GM12873 (cell line): ENCODE results near the gene FRAS1.

Source experiments
- TF ChIP-seq, protein P1 (sequence below): IDR thresholded peaks from 2 replicates; pipeline ENCODE4 v1.5.1; 2012; ENCODE audit warnings: low read depth, mild to moderate bottlenecking, moderate library complexity, low read length, control low read depth; ENCODE audit not compliant: insufficient read depth; ENCODE audit errors: missing control alignments

Gene FRAS1

GRCh38 chr4:78414116-78414515, 357.0 kb downstream of the FRAS1 start:
- TF ChIP-seq, protein P1, sequence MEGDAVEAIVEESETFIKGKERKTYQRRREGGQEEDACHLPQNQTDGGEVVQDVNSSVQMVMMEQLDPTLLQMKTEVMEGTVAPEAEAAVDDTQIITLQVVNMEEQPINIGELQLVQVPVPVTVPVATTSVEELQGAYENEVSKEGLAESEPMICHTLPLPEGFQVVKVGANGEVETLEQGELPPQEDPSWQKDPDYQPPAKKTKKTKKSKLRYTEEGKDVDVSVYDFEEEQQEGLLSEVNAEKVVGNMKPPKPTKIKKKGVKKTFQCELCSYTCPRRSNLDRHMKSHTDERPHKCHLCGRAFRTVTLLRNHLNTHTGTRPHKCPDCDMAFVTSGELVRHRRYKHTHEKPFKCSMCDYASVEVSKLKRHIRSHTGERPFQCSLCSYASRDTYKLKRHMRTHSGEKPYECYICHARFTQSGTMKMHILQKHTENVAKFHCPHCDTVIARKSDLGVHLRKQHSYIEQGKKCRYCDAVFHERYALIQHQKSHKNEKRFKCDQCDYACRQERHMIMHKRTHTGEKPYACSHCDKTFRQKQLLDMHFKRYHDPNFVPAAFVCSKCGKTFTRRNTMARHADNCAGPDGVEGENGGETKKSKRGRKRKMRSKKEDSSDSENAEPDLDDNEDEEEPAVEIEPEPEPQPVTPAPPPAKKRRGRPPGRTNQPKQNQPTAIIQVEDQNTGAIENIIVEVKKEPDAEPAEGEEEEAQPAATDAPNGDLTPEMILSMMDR = no peak

GRCh38 chr4:78417603-78418002, 360.5 kb downstream of the FRAS1 start:
- TF ChIP-seq, protein P1 = no peak

DNA sequence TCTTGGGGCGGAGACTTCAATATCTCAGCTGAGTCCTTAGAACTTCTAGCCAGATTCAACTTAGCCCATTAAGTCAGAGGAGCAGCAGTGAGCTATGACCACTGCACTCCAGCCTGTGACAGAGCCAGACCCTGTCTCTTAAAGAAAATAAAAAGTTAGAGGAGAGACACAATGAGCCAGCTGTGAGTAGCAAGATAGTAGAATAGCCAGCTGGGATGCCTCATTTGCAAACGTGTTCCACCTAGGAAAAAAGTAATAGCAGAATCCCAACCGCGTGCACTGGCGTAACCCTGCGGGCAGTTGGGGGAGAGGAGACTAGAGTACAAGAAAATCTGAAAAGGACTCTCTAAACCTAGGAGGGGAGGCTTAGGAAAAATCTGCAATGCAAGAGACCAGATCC, 361.3 kb downstream of the FRAS1 start:
- TF ChIP-seq, protein P1 = no peak

- TF ChIP-seq, protein P1 = no peak
These were observed 366.7 kb downstream of the FRAS1 start for GRCh38 chr4:78423790-78424189.

GRCh38 chr4:78424461-78424860, 367.3 kb downstream of the FRAS1 start:
- TF ChIP-seq, protein P1 = no peak

DNA sequence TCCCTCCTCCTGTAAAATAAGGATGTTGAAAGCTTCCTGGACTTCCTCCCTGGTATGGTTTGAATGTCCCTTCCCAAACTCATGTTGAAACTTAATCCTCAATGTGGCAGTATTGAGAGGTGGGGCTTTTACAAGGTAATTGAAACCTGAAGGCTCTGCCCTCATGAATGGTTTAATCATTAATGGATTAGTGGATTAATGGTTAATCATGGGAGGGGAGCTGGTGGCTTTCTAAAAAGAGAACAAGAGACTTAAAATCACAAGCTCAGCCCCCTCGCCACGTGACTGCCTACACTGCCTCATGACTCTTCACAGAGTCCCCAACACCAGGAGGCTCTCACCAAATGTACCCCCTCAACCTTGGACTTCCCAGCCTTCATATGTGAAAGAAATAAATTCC, 369.8 kb downstream of the FRAS1 start:
- TF ChIP-seq, protein P1 = no peak

- TF ChIP-seq, protein P1 = no peak
These were observed 371.9 kb downstream of the FRAS1 start for GRCh38 chr4:78428996-78429395.
